HepG2 (cell line): ENCODE data around the gene B3GNT2. TPM values are rescaled to one million over a fixed set of nuclear protein-coding genes. Genes with fewer than 3 reads are reported as not detected.

ENCODE experiments used
- CEBPB ChIP-seq: IDR thresholded peaks from 2 replicates; pipeline ENCODE4 v1.6.1; 2011; ENCODE audit warnings: low read depth, low read length, improper control_type of control experiment, borderline replicate concordance
- CEBPZ ChIP-seq: IDR thresholded peaks from 2 replicates; pipeline ENCODE4 v1.6.1; 2012; ENCODE audit warnings: low read length, improper control_type of control experiment
- CENPT ChIP-seq: sonication (generic); formaldehyde crosslinking; IDR thresholded peaks from 2 replicates; pipeline ENCODE4 v1.8.0; 2022; ENCODE audit warnings: low read depth, mild to moderate bottlenecking, moderate library complexity, missing genetic modification reagents
- GLMP ChIP-seq: sonication (generic); formaldehyde crosslinking; IDR thresholded peaks from 2 replicates; pipeline ENCODE4 v1.9.0; 2021; ENCODE audit warnings: missing genetic modification reagents, mild to moderate bottlenecking, borderline replicate concordance
- MAFF ChIP-seq: IDR thresholded peaks from 2 replicates; pipeline ENCODE4 v1.6.1; 2011; ENCODE audit warnings: low read depth, low read length, improper control_type of control experiment
- MAFK ChIP-seq, 2 experiments: IDR thresholded peaks in 1 of 2; conservative IDR thresholded peaks in 1 of 2; 2 replicates each; pipeline ENCODE4 v1.6.1; 2011; ENCODE audit warnings: improper control_type of control experiment in 2 of 2, low read length in 2 of 2
- NCOA2 ChIP-seq: sonication (generic); formaldehyde crosslinking; IDR thresholded peaks from 2 replicates; pipeline ENCODE4 v1.8.0; 2022; ENCODE audit warnings: inconsistent platforms
- NKX3-1 ChIP-seq: sonication (generic); formaldehyde crosslinking; IDR thresholded peaks from 2 replicates; pipeline ENCODE4 v1.5.0; 2020; ENCODE audit warnings: missing genetic modification reagents
- NR2C2 ChIP-seq: sonication (generic); formaldehyde crosslinking; IDR thresholded peaks from 2 replicates; pipeline ENCODE4 v1.4.0; 2020; ENCODE audit warnings: missing genetic modification reagents, mild to moderate bottlenecking, moderate library complexity, borderline replicate concordance
- NR2F2 ChIP-seq: IDR thresholded peaks from 2 replicates; pipeline ENCODE4 v1.6.1; 2012; ENCODE audit warnings: low read depth, inconsistent platforms, borderline replicate concordance
- POLR2AphosphoS5 ChIP-seq: IDR thresholded peaks from 2 replicates; pipeline ENCODE4 v1.6.1; 2012; ENCODE audit warnings: low read depth, low read length
- PTBP1 ChIP-seq: fragments of 200-400 bp; formaldehyde crosslinking; IDR thresholded peaks from 2 replicates; pipeline ENCODE4 v1.6.1; 2018; ENCODE audit warnings: low read length, low read depth; ENCODE audit not compliant: poor library complexity, severe bottlenecking
- SIN3B ChIP-seq: fragments of 150-350 bp; IDR thresholded peaks from 2 replicates; pipeline ENCODE4 v1.6.1; 2014; ENCODE audit warnings: low read length
- SP140L ChIP-seq: sonication (generic); formaldehyde crosslinking; IDR thresholded peaks from 2 replicates; pipeline ENCODE4 v1.4.0; 2020; ENCODE audit warnings: missing genetic modification reagents, borderline replicate concordance
- SP4 ChIP-seq: sonication (generic); formaldehyde crosslinking; IDR thresholded peaks from 2 replicates; pipeline ENCODE4 v1.8.1; 2023; ENCODE audit warnings: mild to moderate bottlenecking, missing genetic modification reagents
- TAF1 ChIP-seq: sonication (generic); formaldehyde crosslinking; IDR thresholded peaks from 2 replicates; pipeline ENCODE4 v1.4.0; 2020; ENCODE audit warnings: missing genetic modification reagents
- TBL1XR1 ChIP-seq: fragments of 150-350 bp; IDR thresholded peaks from 2 replicates; pipeline ENCODE4 v1.6.1; 2014; ENCODE audit warnings: borderline replicate concordance, low read length; ENCODE audit not compliant: partially characterized antibody
- TBX3 ChIP-seq: fragments of 450-650 bp; IDR thresholded peaks from 2 replicates; pipeline ENCODE4 v1.6.1; 2017; ENCODE audit warnings: antibody characterized with exemption, mild to moderate bottlenecking, inconsistent platforms, borderline replicate concordance
- U2AF1 ChIP-seq: fragments of 200-400 bp; formaldehyde crosslinking; optimal IDR thresholded peaks from 2 replicates; pipeline ENCODE3; 2017; ENCODE audit warnings: mild to moderate bottlenecking, low read depth, low read length
- ZBTB21 ChIP-seq: sonication (generic); formaldehyde crosslinking; IDR thresholded peaks from 2 replicates; pipeline ENCODE4 v1.4.0; 2020; ENCODE audit warnings: missing genetic modification reagents
- ZBTB46 ChIP-seq: sonication (generic); formaldehyde crosslinking; IDR thresholded peaks from 2 replicates; pipeline ENCODE4 v1.4.0; 2020; ENCODE audit warnings: mild to moderate bottlenecking, missing genetic modification reagents, borderline replicate concordance
- ZFP41 ChIP-seq: sonication (generic); formaldehyde crosslinking; IDR thresholded peaks from 2 replicates; pipeline ENCODE4 v1.4.0; 2020; ENCODE audit warnings: mild to moderate bottlenecking, missing genetic modification reagents, borderline replicate concordance
- ZNF207 ChIP-seq: fragments of 450-650 bp; IDR thresholded peaks from 2 replicates; pipeline ENCODE4 v1.6.1; 2016; ENCODE audit warnings: antibody characterized with exemption, borderline replicate concordance
- ZNF510 ChIP-seq: sonication (generic); formaldehyde crosslinking; IDR thresholded peaks from 2 replicates; pipeline ENCODE4 v1.4.0; 2020; ENCODE audit warnings: low read depth, mild to moderate bottlenecking, missing genetic modification reagents
- ZNF878 ChIP-seq: sonication (generic); formaldehyde crosslinking; IDR thresholded peaks from 2 replicates; pipeline ENCODE4 v1.8.1; 2023; ENCODE audit warnings: mild to moderate bottlenecking, missing genetic modification reagents, moderate library complexity
- polyA plus RNA-seq, 8 experiments: library from polyadenylated mRNA; depleted of rRNA in 3 of 8; stranded (reverse) in 7 of 8; unstranded in 1 of 8; fragments of >200 nt; fragmentation: Illumina TruSeq in 4 of 8; extraction: Trizol in 4 of 8; gene quantifications; 2 replicates each; pipeline versions ENCODE4 v1.2.1 to v1.2.3, GENCODE V29; 2011 to 2016; ENCODE audit warnings: low read depth in 4 of 8, missing spikeins in 1 of 8, mixed read lengths in 1 of 8; ENCODE audit not compliant: insufficient read depth in 1 of 8
- total RNA-seq, 5 experiments: library from RNA; depleted of rRNA; stranded (reverse); fragments of >200 nt; fragmentation: Illumina TruSeq; extraction: Trizol; gene quantifications; 2 replicates each; pipeline ENCODE4 v1.2.3, GENCODE V29; 2016; ENCODE audit warnings: low read depth in 1 of 5

B3GNT2 gene
- total and polyA plus RNA-seq, 2 of the 13 experiments (the other 11 are each of a cell fraction or from before 2014, with no cell fraction given) = 26.3 to 28.5 TPM

- TF ChIP-seq CEBPZ (no peak), CEBPB (no peak), ZNF207 (no peak), POLR2AphosphoS5 (no peak), TBX3 (no peak), MAFK (conservative IDR thresholded peaks at IDR 0.05 in 1 of 2, IDR thresholded peaks at IDR 0.05 in 1 of 2; ENCODE audit: low read length in 2 of 2) (no peak), ZBTB46 (no peak), TBL1XR1 (no peak), ZNF878 (CRISPR knock-in tag) (peak; percentile 88), ZFP41 (CRISPR knock-in tag) (0 out of 2 replicates have a peak, but pooled peaks have one; percentile 7), TAF1 (no peak), PTBP1 (no peak), SP140L (no peak), SP4 (CRISPR knock-in tag) (peak; percentile 48; the same call in 1 of the 2 replicates), CENPT (CRISPR knock-in tag) (no peak), MAFF (0 out of 2 replicates have a peak, but pooled peaks have one; percentile 19), NR2F2 (0 out of 2 replicates have a peak, but pooled peaks have one; percentile 18), U2AF1 (no peak), NR2C2 (CRISPR knock-in tag) (no peak), NCOA2 (CRISPR knock-in tag) (peak; percentile 87), GLMP (CRISPR knock-in tag) (no peak), NKX3-1 (CRISPR knock-in tag) (no peak), ZBTB21 (CRISPR knock-in tag) (no peak), SIN3B (no peak), ZNF510 (no peak)
These were observed 1.1 kb upstream of the B3GNT2 start (continued) for GRCh38 chr2:62194558-62195420.
